ENCODE data around the gene HPS5. TPM values are rescaled to one million over a fixed set of nuclear protein-coding genes. Genes with fewer than 3 reads are reported as not detected.

The HPS5 gene
- total RNA-seq, 1 donor from 2014 or later: 26.6 TPM

- DNase-seq (ENCODE audit: low read depth, low spot score): no peak
Measured at GRCh38 chr11:18319914-18320313, 2.0 kb downstream of the HPS5 start.

- DNase-seq (ENCODE audit: low read depth, low spot score): no peak
Measured at GRCh38 chr11:18317551-18317950, 4.4 kb downstream of the HPS5 start.

- no peak for DNase-seq (ENCODE audit: low read depth, low spot score)
Measured at GRCh38 chr11:18315893-18316292, 6.0 kb downstream of the HPS5 start.

GRCh38 chr11:18314784-18315523 lies 7.0 kb downstream of the HPS5 start:
- no peak for DNase-seq (ENCODE audit: low read depth, low spot score)

- no peak for DNase-seq (ENCODE audit: low read depth, low spot score)
Measured at GRCh38 chr11:18313965-18314763, 7.8 kb downstream of the HPS5 start.

DNA sequence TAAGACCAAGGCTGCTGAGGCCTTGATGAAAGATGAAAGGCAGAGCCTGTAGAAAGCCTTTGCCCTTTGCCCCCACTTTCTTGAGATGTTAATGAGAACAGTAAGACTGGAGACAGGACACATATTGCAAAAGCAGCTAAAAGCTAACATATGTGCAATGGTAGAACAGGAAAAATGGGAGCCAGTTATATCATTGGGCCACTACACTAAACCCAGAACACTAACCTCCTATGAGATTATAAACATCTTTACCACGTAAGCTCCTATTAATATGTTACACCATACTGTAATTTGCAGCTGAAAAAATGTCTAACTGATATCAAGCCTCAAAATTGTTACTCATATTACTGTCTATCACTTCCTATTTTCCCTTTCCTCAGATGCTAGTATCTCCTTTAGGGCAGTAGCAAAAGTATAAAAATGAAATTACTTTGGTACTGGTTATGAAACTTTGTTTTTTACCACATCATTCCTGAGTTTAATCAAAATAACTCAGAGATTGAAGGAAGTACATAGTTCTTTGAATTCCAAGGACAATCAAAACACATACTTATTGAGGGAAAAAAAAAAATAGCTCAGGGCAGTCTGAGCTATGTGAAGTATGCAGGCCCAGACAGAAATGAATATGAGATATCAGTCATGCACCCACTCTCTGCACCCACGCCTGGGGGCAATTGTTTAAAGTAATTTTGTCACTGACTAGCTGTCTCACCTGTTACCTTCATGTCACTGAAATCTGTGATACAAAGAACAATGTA lies 9.1 kb downstream of the HPS5 start:
- no peak for DNase-seq (ENCODE audit: low read depth, low spot score)

GRCh38 chr11:18312012-18312411 lies 9.9 kb downstream of the HPS5 start:
- no peak for DNase-seq (ENCODE audit: low read depth, low spot score)

DNA sequence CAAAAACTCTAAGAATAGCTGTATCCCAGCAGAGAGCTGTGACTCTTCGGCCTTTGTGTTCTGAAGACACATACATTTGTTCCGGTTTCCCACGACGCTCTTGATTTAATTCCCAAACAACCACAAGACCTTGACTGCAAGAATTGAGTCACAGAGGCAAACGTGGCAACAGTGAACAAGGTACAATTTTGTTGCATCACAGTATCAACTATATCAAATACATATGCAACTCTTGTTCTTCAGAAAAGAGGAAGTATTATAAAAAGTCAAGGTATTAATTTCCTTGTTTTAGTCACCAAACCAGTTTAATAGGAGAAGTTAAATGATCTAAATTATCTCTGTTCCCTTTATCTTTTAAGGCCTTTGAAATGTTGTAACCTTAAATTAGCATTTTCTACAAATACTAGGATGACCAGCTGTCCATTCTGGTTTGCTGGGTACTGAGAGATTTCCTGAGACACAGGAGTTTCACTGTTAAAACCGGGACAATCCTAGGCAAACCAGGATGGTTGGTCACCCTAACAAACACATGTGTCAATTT lies 11.1 kb downstream of the HPS5 start:
- no peak for DNase-seq (ENCODE audit: low read depth, low spot score)

GRCh38 chr11:18309691-18310090 lies 12.2 kb downstream of the HPS5 start:
- no peak for DNase-seq (ENCODE audit: low read depth, low spot score)

DNA sequence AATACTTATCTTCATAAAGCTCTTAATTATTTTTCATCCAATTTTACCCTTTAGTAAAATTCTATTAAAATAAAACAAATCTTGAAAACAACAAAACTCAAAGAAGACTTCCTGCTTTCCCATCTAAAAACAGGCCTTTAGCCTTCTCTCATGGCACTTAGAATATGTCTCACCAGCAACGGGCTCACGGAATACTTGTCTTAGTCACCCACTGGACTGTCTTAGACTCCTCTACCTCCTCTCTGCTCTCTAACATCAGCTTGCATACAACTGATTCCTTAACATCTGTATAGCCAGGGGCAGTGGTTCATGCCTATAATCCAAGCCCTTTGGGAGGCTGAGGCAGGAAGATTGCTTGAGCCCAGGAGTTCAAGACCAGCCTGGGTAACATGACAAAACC lies 13.7 kb downstream of the HPS5 start:
- no peak for DNase-seq (ENCODE audit: low read depth, low spot score)

DNA sequence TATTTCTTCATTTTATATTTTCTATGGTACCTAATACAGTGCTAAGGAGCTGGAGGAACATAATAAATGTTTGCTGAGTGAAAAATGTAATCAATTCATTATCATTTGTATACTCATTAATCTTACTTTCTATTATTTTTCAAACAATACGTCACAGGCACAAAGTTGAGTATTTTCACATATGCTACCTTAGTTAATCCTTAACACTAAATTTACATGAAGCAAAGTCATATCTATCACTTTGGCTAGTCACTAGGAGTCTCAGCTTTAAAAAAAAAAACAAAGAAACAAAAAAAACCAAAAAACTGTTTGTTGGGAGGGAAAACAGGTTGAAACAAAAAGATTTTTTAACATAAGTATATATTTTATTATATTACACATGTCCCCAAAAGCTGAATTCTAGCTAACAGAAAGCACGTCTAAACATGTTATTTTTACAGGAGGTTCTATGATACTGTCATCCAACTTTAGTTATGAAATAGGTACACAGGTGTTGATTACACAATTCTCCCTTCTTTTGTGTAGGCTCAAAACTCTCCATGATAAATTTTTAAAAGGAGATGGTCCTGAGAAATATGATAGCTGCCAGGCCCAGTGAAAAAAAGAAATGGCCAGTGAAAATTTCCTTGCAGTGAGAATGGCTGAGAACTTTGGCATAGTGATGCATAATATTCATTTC lies 14.3 kb downstream of the HPS5 start:
- no peak for DNase-seq (ENCODE audit: low read depth, low spot score)

- no peak for DNase-seq (ENCODE audit: low read depth, low spot score)
Measured at GRCh38 chr11:18304745-18305144, 17.2 kb downstream of the HPS5 start.

GRCh38 chr11:18299721-18300120 lies 22.2 kb downstream of the HPS5 start:
- no peak for DNase-seq (ENCODE audit: low read depth, low spot score)

DNA sequence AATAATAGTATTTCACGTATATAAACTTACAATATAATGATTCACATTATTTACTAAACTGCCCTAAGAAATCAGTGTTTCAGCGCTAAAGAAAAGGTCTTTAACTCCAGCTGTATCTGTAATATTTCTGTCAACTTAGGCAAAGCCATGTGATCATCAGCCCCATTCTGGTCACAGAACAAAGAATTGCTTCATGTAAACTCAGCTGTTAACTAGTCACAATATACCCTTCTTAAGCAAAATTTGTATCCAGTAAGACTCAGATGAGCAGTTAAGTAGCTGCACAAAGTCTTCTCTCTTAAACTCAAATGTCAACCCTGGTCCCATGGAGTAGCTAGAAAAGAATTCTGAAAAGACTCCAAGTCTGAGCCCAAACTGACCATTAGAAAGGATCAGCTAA lies 26.6 kb downstream of the HPS5 start:
- DNase-seq (ENCODE audit: low read depth, low spot score): no peak

- no peak for DNase-seq (ENCODE audit: low read depth, low spot score)
Measured at GRCh38 chr11:18294862-18295261, 27.1 kb downstream of the HPS5 start.

DNA sequence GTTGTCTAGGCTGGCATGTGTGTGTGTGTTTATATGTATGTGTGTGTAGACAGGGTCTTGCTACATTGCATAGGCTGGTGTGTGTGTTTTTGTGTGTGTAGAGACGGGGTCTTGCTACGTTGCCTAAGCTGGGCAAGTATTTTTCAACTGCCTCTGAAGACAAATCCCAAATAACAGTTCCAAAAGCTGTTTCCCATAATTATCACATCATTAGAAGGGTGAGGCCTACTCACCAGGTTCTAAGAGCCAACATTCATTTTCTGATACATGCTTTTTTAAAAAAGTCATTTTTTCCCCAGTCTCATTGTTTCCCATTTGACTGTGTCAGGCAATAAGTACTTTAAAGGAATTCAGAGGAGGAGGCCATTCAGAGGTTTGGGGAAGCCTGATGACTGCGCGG lies 33.0 kb downstream of the HPS5 start:
- DNase-seq (ENCODE audit: low read depth, low spot score): no peak

GRCh38 chr11:18285841-18286240 lies 36.1 kb downstream of the HPS5 start:
- DNase-seq (ENCODE audit: low read depth, low spot score): no peak

DNA sequence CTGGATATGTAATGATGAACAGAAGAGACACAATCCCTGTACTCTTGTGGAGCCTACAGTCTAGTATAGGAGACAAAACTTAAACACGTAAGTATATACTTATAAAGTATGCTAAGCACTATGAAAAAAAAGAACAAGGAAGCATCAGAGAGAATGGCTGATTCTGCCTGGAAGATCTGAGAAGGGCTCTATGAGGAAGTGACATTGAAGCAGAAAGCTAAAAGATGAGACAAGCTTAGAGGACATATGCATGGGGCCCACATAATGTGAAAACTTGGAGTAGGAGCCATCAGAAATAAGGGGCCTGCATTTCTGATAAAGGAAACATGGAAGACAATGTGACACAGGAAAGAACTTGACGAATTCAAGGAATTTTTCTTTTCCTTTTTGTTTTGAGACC lies 39.3 kb downstream of the HPS5 start:
- no peak for DNase-seq (ENCODE audit: low read depth, low spot score)

DNA sequence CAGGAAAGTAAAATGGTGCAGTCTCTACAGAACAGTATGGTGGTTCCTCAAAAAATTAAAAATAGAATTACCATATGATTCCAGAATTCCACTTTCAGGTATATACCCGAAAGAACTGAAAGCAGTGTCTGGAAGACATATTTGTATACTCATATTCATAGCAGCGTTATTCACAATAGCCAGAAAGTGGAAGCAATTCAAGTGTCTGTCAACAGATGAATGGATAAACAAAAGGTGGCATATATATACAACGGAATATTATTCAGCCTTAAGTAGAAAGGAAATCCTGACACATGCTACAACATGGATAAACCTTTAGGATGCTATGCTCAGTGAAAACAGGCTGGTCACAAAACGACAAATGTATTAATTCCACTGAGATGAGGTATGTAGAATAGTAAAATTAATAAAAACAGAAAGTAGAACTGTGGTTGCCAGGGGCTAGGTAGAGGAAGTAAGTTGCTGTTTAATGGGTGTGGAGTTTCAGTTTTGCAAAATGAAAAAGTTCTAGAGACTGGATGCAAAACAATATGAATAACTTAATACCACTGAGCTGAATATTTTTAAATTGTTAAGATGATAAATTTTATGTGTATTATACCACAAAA lies 41.4 kb downstream of the HPS5 start:
- no peak for DNase-seq (ENCODE audit: low read depth, low spot score)

DNA sequence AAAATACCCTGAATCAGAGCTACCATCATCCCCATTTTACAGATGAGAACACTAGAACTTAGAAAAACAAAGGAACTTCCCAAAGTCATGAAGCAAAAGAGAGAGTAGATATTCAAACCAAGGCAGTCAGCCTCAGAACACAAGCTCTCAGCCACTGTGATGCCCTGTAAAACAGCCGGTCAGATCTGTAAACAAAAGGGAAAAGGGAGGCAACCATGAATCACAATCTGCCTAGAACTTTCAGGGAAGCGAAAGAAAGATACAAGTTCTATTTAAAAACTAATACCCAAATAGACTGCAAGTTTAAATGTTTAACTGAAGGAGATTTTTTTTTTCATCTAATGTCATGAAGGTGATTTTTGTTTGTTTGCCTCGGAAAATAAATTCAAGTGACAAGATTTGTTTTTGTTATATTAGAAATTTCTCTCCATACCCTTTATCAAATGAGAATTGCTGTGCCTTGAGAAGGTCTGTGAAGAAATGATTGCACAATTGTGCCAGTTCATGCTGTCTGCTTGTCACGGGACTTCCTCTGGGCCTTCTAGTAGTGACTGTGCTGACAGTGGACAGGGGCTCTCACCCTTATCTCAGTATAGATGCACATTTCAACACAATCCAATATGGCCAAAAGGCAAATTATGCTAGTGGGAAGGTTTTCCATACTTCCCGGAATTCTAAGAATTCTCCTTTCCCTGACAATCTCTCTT lies 44.2 kb downstream of the HPS5 start:
- DNase-seq (ENCODE audit: low read depth, low spot score): no peak

Data from pulmonary artery endothelial cell (primary cell).